ENCODE results near the gene PNLIPRP3. TPM values are rescaled to one million over a fixed set of nuclear protein-coding genes. Genes with fewer than 3 reads are reported as not detected.

PNLIPRP3 gene
- total RNA-seq, 1 experiment from 2014 or later = 0.17 TPM

- no peak for DNase-seq (ENCODE audit: low read depth)
Observed at GRCh38 chr10:116504786-116505185, 77.1 kb downstream of the PNLIPRP3 start.

DNA sequence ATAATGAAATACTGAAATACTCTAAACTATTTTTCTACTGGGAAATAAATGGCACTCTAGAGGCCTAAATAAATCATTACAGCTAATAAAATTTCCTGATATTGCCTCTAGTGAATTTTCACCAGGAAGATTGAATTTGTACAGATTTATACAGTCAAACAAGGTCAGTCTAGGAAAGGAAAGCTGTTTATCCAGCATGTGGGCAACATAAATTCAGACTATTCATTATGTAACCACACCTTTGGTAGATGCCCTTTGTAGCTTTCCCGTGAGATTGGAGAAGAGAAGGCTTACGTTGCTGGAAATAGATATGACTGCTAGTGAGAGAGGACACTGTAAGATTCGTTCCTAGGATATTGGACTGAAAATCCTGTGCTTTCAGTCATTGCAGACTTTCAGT is 82.9 kb downstream of the PNLIPRP3 start:
- DNase-seq (ENCODE audit: low read depth) = no peak

DNA sequence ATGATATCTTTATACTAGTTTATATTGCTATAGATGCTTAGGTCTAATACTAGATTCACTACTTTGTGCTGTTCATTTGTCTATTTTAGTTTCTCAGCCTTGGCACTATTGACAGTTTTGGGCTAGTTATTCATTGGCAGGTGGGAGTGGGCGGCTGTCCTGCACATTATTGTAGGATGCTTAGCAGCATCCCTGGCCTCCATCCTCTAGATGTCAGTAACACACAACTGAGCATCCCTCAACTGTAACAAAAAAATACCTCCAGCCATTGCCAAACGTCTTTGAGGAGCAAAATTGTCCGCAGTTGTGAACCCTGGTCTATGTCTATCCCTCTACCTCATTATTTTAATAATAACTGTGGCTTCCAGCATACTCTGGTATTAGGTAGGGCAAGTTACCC is 83.7 kb downstream of the PNLIPRP3 start:
- no peak for DNase-seq (ENCODE audit: low read depth)

DNA sequence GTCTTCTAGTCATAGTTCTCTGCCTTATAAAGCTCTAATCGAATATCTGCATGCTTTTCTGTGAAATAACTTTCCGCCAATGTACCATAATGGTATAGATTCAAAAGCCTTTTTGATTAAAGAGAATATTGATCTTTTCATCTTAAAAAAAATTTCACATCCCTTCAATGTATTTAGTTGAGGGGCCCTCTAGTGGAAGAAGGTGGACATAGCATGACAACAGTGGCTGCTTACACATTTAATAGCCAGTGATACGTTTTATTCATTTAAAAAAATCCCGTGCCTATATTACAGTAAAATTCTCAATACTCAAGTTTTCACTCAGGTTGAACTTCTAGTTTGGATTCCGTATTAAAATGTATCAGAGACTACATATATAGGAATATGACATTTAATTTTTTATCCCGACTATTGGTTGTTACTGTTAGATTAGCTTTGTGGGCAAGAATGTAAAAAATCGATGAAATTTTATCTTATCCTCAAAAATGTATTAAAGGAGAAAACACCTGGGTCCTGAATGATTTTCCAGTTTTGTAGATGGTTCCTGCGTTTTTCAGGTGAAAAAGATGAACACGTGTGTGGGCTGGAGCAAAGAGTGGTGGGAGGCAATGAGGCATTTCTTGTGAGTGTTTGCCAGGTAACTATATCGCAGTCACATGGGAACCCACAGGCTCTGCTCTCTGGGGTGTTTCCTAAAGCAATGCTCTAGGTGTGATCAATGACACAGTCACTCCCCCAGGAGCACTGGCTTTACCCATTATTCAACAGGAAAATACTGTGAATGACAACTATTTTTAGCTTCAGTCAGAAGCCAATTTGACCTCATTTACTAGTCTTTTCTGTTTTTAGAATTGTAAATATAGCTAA is 94.0 kb downstream of the PNLIPRP3 start:
- peak; percentile 23 for DNase-seq (ENCODE audit: low read depth)

- no peak for DNase-seq (ENCODE audit: low read depth)
Observed at GRCh38 chr10:116522803-116523381, 95.2 kb downstream of the PNLIPRP3 start.

- DNase-seq (ENCODE audit: low read depth) = no peak
Observed at GRCh38 chr10:116524736-116525135, 97.1 kb downstream of the PNLIPRP3 start.

- no peak for DNase-seq (ENCODE audit: low read depth)
Observed at GRCh38 chr10:116526219-116526618, 98.6 kb downstream of the PNLIPRP3 start.

Other genes with a start within 250 kb of the PNLIPRP3 start
- gene GFRA1, start 154.6 kb upstream of the PNLIPRP3 start, total RNA-seq (2014; rRNA removed; shearing (Covaris generic)) = 0.80 and 1.1 TPM in 2 replicates
- gene CCDC172, start 103.4 kb upstream of the PNLIPRP3 start, total RNA-seq (2014; rRNA removed; shearing (Covaris generic)) = not detected in 2 replicates
- not detected in 2 replicates for gene PNLIP, start 118.1 kb downstream of the PNLIPRP3 start, total RNA-seq (2014; rRNA removed; shearing (Covaris generic))
- not detected in 2 replicates for gene PNLIPRP1, start 163.1 kb downstream of the PNLIPRP3 start, total RNA-seq (2014; rRNA removed; shearing (Covaris generic))
- gene PNLIPRP2, start 193.1 kb downstream of the PNLIPRP3 start, total RNA-seq (2014; rRNA removed; shearing (Covaris generic)) = not detected in 2 replicates

Measured in Daoy (cell line).